Measurements from ENCODE around the gene SLC7A6OS.

DNA sequence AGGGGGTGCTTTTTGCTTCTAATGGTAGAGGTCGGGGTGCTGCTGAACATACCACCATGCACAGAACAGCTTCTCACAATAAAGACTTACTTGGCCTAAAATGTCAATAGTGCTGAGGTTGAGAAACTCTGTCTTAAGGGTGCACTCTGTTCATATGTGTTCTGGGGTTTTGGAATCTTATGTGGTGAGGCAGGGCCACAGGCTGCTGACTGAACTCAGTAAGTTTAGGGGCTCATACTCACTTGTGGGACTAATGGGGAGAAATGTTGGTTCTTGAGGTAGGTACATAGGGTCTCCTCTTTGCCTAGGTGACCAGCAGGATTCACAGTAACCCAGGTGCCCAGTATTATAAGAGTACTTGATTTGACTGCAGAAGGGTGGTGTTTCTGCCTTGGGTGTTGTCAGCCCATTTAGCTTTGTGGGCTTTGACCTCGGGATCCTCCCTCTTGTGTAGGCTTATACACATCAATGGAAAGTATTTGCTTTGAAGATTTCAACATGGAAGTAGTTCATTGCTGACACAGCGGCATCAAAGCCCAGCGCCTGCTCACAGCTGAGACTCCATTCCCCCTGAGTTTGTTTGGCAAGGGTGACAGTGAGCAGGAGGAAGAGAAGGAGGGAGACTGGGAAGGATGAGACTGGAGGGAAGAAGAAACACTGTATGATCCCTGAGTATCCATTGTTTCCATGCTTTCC lies 29.2 kb downstream of the SLC7A6OS start:
- TF ChIP-seq EZH2 (IDR thresholded peaks at IDR 0.05; ENCODE audit: insufficient read depth, poor library complexity, severe bottlenecking) (no peak), EZH2phosphoT487 (IDR thresholded peaks at IDR 0.05; ENCODE audit: insufficient read depth, low read depth) (no peak)
